ENCODE data around the gene KIAA0232. TPM values are rescaled to one million over a fixed set of nuclear protein-coding genes. Genes with fewer than 3 reads are reported as not detected.

KIAA0232 gene
- total RNA-seq, 1 experiment from 2014 or later: 28.5 TPM

DNA sequence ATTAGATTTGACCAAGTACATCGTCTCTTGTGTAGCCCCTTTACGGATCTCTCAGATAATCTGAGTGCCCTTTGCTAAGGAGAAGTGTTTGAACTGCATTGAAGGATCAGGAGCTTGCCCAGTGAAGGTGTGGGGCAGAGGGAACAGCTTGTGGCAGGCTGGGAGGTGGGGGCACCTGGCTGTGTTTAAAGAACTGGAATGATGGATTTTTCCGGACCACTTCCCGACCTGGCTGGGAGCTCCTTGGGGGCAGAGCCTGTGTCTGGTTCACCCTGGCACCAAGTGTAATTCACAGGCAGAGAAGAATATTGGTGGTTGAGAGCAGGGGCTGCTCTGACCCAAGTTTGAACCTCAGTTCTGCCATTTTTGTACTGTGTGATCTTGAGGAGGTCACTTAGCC lies 145.6 kb downstream of the KIAA0232 start:
- Mint-ChIP-seq H3K27me3 (ENCODE audit: low read depth) (no peaks in the 10 kb centered on the region), H3K9me3 (no peaks in the 10 kb centered on the region), H3K36me3 (ENCODE audit: insufficient read depth in 1 of 3, low read depth in 3 of 3) (peaks cover 14 to 33% (median 33%) of the 10 kb centered on the region in 3 experiments; a peak in 5 of 7 replicates), H3K27ac (no peak overlapping the region), H3K4me1 (peaks cover 20 to 23% of the 10 kb centered on the region in 2 experiments), H3K4me3 (no peak overlapping the region)
- Histone ChIP-seq H4K5ac (ENCODE audit: insufficient read length, low read depth, low read length) (no peak overlapping the region), H3K18ac (ENCODE audit: insufficient read length, low read depth, low read length) (no peak overlapping the region), H3T11ph (ENCODE audit: low read length) (no peak overlapping the region), H4K91ac (ENCODE audit: insufficient read length, low read depth, low read length) (no peak overlapping the region), H4K20me1 (ENCODE audit: control insufficient read depth, insufficient read depth, insufficient read length) (peaks cover 5% of the 10 kb centered on the region), H3K9ac (ENCODE audit: extremely low read depth, insufficient read length, low read length) (no peak overlapping the region), H3K23ac (ENCODE audit: insufficient read length, low read depth, low read length) (no peak overlapping the region), H3K79me2 (ENCODE audit: insufficient read depth, low read length) (no peaks in the 10 kb centered on the region; the same call in 1 of the 2 replicates), H2BK120ac (ENCODE audit: low read depth, low read length, poor library complexity, severe bottlenecking) (no peak overlapping the region), H3K79me1 (ENCODE audit: insufficient read depth, low read depth, low read length, poor library complexity, severe bottlenecking) (no peaks in the 10 kb centered on the region), H4K8ac (replicated peaks; ENCODE audit: insufficient read length, low read depth, low read length) (no peak overlapping the region), H2BK20ac (ENCODE audit: low read depth, low read length, poor library complexity, severe bottlenecking) (no peak overlapping the region), H2BK12ac (ENCODE audit: insufficient read length, low read depth, low read length) (no peak overlapping the region), H3K27me3 (ENCODE audit: insufficient read depth, low read length) (no peaks in the 10 kb centered on the region), H2BK5ac (ENCODE audit: insufficient read length, low read length) (no peak overlapping the region), H3K4me2 (ENCODE audit: insufficient read depth, insufficient read length, low read length) (no peak overlapping the region), H3K56ac (ENCODE audit: insufficient read length, low read depth, low read length) (no peak overlapping the region), H3K27ac (ENCODE audit: insufficient read length, low read depth, low read length) (no peak overlapping the region), H3K14ac (ENCODE audit: insufficient read depth, low read length) (no peak overlapping the region), H2AK5ac (ENCODE audit: insufficient read length, low read length) (no peak overlapping the region), H2AFZ (ENCODE audit: low read length) (no peak overlapping the region), H3K4me1 (ENCODE audit: insufficient read depth, low read length) (no peaks in the 10 kb centered on the region), H3K23me2 (ENCODE audit: insufficient read length, low read depth, low read length, poor library complexity, severe bottlenecking) (no peaks in the 10 kb centered on the region), H3K4ac (ENCODE audit: low read depth, low read length) (no peak overlapping the region), H2BK15ac (ENCODE audit: low read depth, low read length) (no peak overlapping the region), H3K9me3 (ENCODE audit: control insufficient read depth, low read depth, low read length) (no peaks in the 10 kb centered on the region)
- TF ChIP-seq, protein P1, sequence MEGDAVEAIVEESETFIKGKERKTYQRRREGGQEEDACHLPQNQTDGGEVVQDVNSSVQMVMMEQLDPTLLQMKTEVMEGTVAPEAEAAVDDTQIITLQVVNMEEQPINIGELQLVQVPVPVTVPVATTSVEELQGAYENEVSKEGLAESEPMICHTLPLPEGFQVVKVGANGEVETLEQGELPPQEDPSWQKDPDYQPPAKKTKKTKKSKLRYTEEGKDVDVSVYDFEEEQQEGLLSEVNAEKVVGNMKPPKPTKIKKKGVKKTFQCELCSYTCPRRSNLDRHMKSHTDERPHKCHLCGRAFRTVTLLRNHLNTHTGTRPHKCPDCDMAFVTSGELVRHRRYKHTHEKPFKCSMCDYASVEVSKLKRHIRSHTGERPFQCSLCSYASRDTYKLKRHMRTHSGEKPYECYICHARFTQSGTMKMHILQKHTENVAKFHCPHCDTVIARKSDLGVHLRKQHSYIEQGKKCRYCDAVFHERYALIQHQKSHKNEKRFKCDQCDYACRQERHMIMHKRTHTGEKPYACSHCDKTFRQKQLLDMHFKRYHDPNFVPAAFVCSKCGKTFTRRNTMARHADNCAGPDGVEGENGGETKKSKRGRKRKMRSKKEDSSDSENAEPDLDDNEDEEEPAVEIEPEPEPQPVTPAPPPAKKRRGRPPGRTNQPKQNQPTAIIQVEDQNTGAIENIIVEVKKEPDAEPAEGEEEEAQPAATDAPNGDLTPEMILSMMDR (conservative IDR thresholded peaks at IDR 0.05): no peak
- no CpG with 5 or more reads among the region's 4 CpGs for WGBS (ENCODE audit: extremely low coverage, insufficient read length, low lambda C conversion rate)
- no peak for DNase-seq

All from H9 (cell line).